ENCODE measurements around the gene ACE.

Gene ACE

GRCh38 chr17:63430223-63430622, 46.6 kb upstream of the ACE start:
- TF ChIP-seq ZNF660 (tag by site-specific recombination; IDR thresholded peaks at IDR 0.05) (no peak), BCL11A (tag by site-specific recombination; IDR thresholded peaks at IDR 0.05; ENCODE audit: low read depth) (no peak), YY2 (tag by site-specific recombination; IDR thresholded peaks at IDR 0.05) (no peak)
- Histone ChIP-seq H3K4me1 (ENCODE audit: control insufficient read depth, insufficient read depth, low read length) (no peaks in the 10 kb centered on the region; the same call in 1 of the 2 replicates), H3K36me3 (ENCODE audit: control insufficient read depth in 2 of 2, insufficient read depth in 1 of 2, low read length in 2 of 2) (peaks cover 0 to 6% of the 10 kb centered on the region in 2 experiments; a peak in 1 of 3 replicates), H3K27ac (ENCODE audit: extremely low read depth, low read depth, low read length) (no peak overlapping the region), H3K4me3 (ENCODE audit: low read depth, low read length) (no peak overlapping the region), H3K9me3 (ENCODE audit: control insufficient read depth, insufficient read depth, low read depth, low read length) (no peaks in the 10 kb centered on the region)
- POLR2A ChIA-PET: no interaction called here
- CTCF ChIA-PET: interaction anchor here (0.6 to 8.8 kb wide), 6 partner anchors 14 to 272 kb away, joined by 3 to 74 read pairs (median 12); partner anchors contain the start of gene ACE

DNA sequence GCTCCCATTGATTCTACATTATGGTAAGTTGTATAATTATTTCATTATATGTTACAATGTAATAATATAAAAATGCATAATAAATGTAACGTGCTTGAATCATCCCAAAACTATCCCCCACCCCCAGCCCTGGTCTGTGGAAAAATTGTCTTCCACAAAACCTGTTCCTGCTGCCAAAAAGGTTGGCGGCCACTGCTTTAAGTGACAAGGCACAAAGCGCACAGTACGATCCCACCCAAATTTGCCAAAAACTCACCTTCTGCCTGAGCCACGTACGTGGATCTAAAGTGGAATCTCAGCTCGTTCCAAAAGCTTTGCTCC, 45.3 kb upstream of the ACE start:
- H3K36me3 ChIP-seq (ENCODE audit: control insufficient read depth in 2 of 2, insufficient read depth in 1 of 2, low read length in 2 of 2): peaks cover 0 to 6% of the 10 kb centered on the region in 2 experiments; a peak in 1 of 3 replicates
- CTCF ChIA-PET: interaction anchor here (0.6 to 8.8 kb wide), 6 partner anchors 12 to 180 kb away, joined by 3 to 74 read pairs (median 12); partner anchors contain the start of gene ACE
- H3K4me1 ChIP-seq (ENCODE audit: control insufficient read depth, insufficient read depth, low read length): no peaks in the 10 kb centered on the region; the same call in 1 of the 2 replicates
- no peak overlapping the region for H3K4me3 ChIP-seq (ENCODE audit: low read depth, low read length)
- POLR2A ChIA-PET: no interaction called here
- TF ChIP-seq TSHZ1 (tag by site-specific recombination; IDR thresholded peaks at IDR 0.05; ENCODE audit: borderline replicate concordance) (no peak), ZNF426 (tag by site-specific recombination; IDR thresholded peaks at IDR 0.05) (no peak), OSR2 (tag by site-specific recombination; IDR thresholded peaks at IDR 0.05) (no peak), FEZF1 (tag by site-specific recombination; IDR thresholded peaks at IDR 0.05) (no peak), ZNF510 (tag by site-specific recombination; IDR thresholded peaks at IDR 0.05; ENCODE audit: insufficient replicate concordance) (no peak), GLIS2 (tag by site-specific recombination; IDR thresholded peaks at IDR 0.05) (no peak)
- H3K27ac ChIP-seq (ENCODE audit: extremely low read depth, low read depth, low read length): 0 out of 2 replicates have a peak overlapping the region, but pooled peaks have one; percentile 12
- H3K9me3 ChIP-seq (ENCODE audit: control insufficient read depth, insufficient read depth, low read depth, low read length): no peaks in the 10 kb centered on the region

DNA sequence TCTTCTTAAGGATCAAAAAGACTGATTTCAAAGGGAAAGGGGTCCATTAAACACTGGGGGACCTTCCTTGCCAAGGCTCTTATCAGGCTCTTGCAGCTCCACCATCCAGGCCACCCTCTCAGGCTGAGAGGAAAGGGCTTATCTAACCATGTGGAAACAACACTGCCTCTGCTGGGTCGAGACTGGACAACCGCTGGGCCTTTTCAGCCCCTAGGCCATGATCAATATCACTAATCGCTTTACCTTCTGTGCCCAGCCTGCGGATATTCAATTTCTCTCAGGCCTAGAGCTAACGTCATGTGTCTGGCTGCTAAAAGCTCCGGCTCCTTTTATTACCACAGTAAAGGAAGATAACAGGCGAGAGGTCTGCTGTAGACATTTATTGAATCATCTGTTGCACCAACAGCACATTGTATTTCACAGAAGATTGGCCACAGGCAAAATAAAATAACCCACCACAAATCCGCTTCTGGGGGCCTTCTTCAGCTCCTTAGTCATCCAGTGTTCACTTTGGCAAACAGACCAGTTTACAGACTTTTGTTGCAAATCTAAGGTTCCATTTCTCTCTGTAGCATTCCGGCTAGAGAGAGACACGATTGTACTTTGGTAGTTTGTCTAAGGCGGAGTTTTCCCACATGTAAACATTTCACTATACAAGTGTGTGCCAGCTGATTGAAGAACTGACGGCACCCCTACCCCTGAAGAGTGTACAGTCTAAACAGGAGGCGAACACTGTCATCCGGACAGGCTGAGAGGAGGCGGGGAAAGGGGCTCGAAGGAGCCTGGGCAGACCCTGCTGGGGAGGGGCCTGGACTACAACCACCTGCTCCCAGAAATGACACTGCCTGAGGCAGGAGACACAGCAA, 44.7 kb upstream of the ACE start:
- Histone ChIP-seq H3K4me1 (ENCODE audit: control insufficient read depth, insufficient read depth, low read length) (no peaks in the 10 kb centered on the region; the same call in 1 of the 2 replicates), H3K36me3 (ENCODE audit: control insufficient read depth in 2 of 2, insufficient read depth in 1 of 2, low read length in 2 of 2) (peaks cover 0 to 6% of the 10 kb centered on the region in 2 experiments; a peak in 1 of 3 replicates), H3K27ac (ENCODE audit: extremely low read depth, low read depth, low read length) (peak overlapping the region; percentile 12; the same call in 1 of the 2 replicates), H3K9me3 (ENCODE audit: control insufficient read depth, insufficient read depth, low read depth, low read length) (no peaks in the 10 kb centered on the region), H3K4me3 (ENCODE audit: low read depth, low read length) (no peak overlapping the region)
- CTCF ChIA-PET: interaction anchor here (0.6 to 8.8 kb wide), 8 partner anchors 12 to 180 kb away, joined by 3 to 74 read pairs (median 7); partner anchors contain the start of gene ACE
- POLR2A ChIA-PET: no interaction called here
- peak; percentile 90 for TF ChIP-seq FEZF1 (tag by site-specific recombination; IDR thresholded peaks at IDR 0.05)
- TF ChIP-seq ZNF114 (tag by site-specific recombination; IDR thresholded peaks at IDR 0.05): no peak
- TF ChIP-seq ZNF311 (tag by site-specific recombination; IDR thresholded peaks at IDR 0.05; ENCODE audit: borderline replicate concordance): no peak
- TF ChIP-seq MYNN (tag by site-specific recombination; IDR thresholded peaks at IDR 0.05; ENCODE audit: borderline replicate concordance): no peak
- TF ChIP-seq SP2 (tag by site-specific recombination; IDR thresholded peaks at IDR 0.05): no peak
- TF ChIP-seq ZNF16 (tag by site-specific recombination; IDR thresholded peaks at IDR 0.05; ENCODE audit: low read depth): no peak
- TF ChIP-seq ZBTB17 (tag by site-specific recombination; IDR thresholded peaks at IDR 0.05): no peak
- TF ChIP-seq ZFHX2 (tag by site-specific recombination; conservative IDR thresholded peaks at IDR 0.05): no peak
- TF ChIP-seq, protein P1, sequence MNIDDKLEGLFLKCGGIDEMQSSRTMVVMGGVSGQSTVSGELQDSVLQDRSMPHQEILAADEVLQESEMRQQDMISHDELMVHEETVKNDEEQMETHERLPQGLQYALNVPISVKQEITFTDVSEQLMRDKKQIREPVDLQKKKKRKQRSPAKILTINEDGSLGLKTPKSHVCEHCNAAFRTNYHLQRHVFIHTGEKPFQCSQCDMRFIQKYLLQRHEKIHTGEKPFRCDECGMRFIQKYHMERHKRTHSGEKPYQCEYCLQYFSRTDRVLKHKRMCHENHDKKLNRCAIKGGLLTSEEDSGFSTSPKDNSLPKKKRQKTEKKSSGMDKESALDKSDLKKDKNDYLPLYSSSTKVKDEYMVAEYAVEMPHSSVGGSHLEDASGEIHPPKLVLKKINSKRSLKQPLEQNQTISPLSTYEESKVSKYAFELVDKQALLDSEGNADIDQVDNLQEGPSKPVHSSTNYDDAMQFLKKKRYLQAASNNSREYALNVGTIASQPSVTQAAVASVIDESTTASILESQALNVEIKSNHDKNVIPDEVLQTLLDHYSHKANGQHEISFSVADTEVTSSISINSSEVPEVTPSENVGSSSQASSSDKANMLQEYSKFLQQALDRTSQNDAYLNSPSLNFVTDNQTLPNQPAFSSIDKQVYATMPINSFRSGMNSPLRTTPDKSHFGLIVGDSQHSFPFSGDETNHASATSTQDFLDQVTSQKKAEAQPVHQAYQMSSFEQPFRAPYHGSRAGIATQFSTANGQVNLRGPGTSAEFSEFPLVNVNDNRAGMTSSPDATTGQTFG (tag by site-specific recombination; IDR thresholded peaks at IDR 0.05; ENCODE audit: borderline replicate concordance): no peak
- no peak for TF ChIP-seq ZNF623 (tag by site-specific recombination; IDR thresholded peaks at IDR 0.05)
- TF ChIP-seq ZNF138 (tag by site-specific recombination; IDR thresholded peaks at IDR 0.05; ENCODE audit: borderline replicate concordance): no peak
- no peak for TF ChIP-seq ZSCAN23 (tag by site-specific recombination; IDR thresholded peaks at IDR 0.05)
- TF ChIP-seq, protein P2, sequence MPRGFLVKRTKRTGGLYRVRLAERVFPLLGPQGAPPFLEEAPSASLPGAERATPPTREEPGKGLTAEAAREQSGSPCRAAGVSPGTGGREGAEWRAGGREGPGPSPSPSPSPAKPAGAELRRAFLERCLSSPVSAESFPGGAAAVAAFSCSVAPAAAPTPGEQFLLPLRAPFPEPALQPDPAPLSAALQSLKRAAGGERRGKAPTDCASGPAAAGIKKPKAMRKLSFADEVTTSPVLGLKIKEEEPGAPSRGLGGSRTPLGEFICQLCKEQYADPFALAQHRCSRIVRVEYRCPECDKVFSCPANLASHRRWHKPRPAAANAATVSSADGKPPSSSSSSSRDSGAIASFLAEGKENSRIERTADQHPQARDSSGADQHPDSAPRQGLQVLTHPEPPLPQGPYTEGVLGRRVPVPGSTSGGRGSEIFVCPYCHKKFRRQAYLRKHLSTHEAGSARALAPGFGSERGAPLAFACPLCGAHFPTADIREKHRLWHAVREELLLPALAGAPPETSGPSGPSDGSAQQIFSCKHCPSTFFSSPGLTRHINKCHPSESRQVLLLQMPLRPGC (tag by site-specific recombination; IDR thresholded peaks at IDR 0.05): no peak

All from HEK293 (cell line).